ENCODE measurements around the gene ZBTB20. TPM values are rescaled to one million over a fixed set of nuclear protein-coding genes. Genes with fewer than 3 reads are reported as not detected.

The ZBTB20 gene
- total and polyA plus RNA-seq, 9 donors = 4.3 to 160 (median 107) TPM

GRCh38 chr3:114632757-114633424, 514.2 kb downstream of the ZBTB20 start:
- Histone ChIP-seq H3K27me3 (no peaks in the 10 kb centered on the region), H3K9me3 (no peaks in the 10 kb centered on the region), H3K4me3 (no peak overlapping the region), H3K36me3 (no peaks in the 10 kb centered on the region), H3K27ac (no peak overlapping the region), H3K4me1 (ENCODE audit: insufficient read depth) (no peaks in the 10 kb centered on the region)
- no peak for DNase-seq
- no peak for TF ChIP-seq EP300 (IDR thresholded peaks at IDR 0.05)
- TF ChIP-seq CTCF (IDR thresholded peaks at IDR 0.05) = no peak
- TF ChIP-seq POLR2A (IDR thresholded peaks at IDR 0.05) = no peak
- 96 to 98% (median 97%) methylated on average over 1 of the region's 1 CpG for WGBS, 3 donors
- intact Hi-C loops (cut with DNase I) = no loop called here

- TF ChIP-seq POLR2A (IDR thresholded peaks at IDR 0.05) (no peak), EP300 (IDR thresholded peaks at IDR 0.05) (no peak), CTCF (IDR thresholded peaks at IDR 0.05) (no peak)
- H3K27me3 ChIP-seq = no peaks in the 10 kb centered on the region
- no peak overlapping the region for H3K27ac ChIP-seq
- peaks cover 8% of the 10 kb centered on the region for H3K4me1 ChIP-seq (ENCODE audit: insufficient read depth)
- intact Hi-C loops (cut with DNase I) = no loop called here
- H3K4me3 ChIP-seq = no peak overlapping the region
- WGBS, 3 donors = 43 to 56% (median 51%) methylated on average over 4 of the region's 4 CpGs
- DNase-seq = peak in 2 of 5 donors; percentile 25 to 67
- H3K36me3 ChIP-seq = no peaks in the 10 kb centered on the region
- no peaks in the 10 kb centered on the region for H3K9me3 ChIP-seq
These were observed 519.3 kb downstream of the ZBTB20 start for GRCh38 chr3:114627770-114628169.

GRCh38 chr3:114626751-114627150, 520.3 kb downstream of the ZBTB20 start:
- intact Hi-C loops (cut with DNase I) = no loop called here
- H3K4me1 ChIP-seq (ENCODE audit: insufficient read depth) = peaks cover 8% of the 10 kb centered on the region
- H3K27ac ChIP-seq = peak overlapping the region in 1 of 2 donors; percentile 91
- DNase-seq = no peak
- no peaks in the 10 kb centered on the region for H3K9me3 ChIP-seq
- 45 to 53% (median 47%) methylated on average over 4 of the region's 4 CpGs for WGBS, 3 donors
- no peaks in the 10 kb centered on the region for H3K27me3 ChIP-seq
- H3K4me3 ChIP-seq = no peak overlapping the region
- no peak for TF ChIP-seq CTCF (IDR thresholded peaks at IDR 0.05)
- no peak for TF ChIP-seq EP300 (IDR thresholded peaks at IDR 0.05)
- H3K36me3 ChIP-seq = no peaks in the 10 kb centered on the region

- Histone ChIP-seq H3K4me1 (ENCODE audit: insufficient read depth) (peaks cover 8% of the 10 kb centered on the region), H3K27me3 (no peaks in the 10 kb centered on the region), H3K36me3 (no peaks in the 10 kb centered on the region), H3K27ac (peak overlapping the region; percentile 64 to 91), H3K9me3 (no peaks in the 10 kb centered on the region), H3K4me3 (peak overlapping the region; percentile 34)
- peak; percentile 70 for TF ChIP-seq POLR2A (IDR thresholded peaks at IDR 0.05)
- TF ChIP-seq EP300 (IDR thresholded peaks at IDR 0.05) = no peak
- 0 to 4% (median 3%) methylated on average over 10 of the region's 10 CpGs for WGBS, 3 donors
- intact Hi-C loops (cut with DNase I) = no loop called here
- DNase-seq = peak; percentile 88 to 95 (median 94)
These were observed 522.4 kb downstream of the ZBTB20 start for GRCh38 chr3:114624571-114625181.

- peak overlapping the region; percentile 34 for H3K4me3 ChIP-seq
- TF ChIP-seq EP300 (IDR thresholded peaks at IDR 0.05) = no peak
- no peak for TF ChIP-seq POLR2A (IDR thresholded peaks at IDR 0.05)
- no peak for TF ChIP-seq CTCF (IDR thresholded peaks at IDR 0.05)
- H3K36me3 ChIP-seq = no peaks in the 10 kb centered on the region
- DNase-seq = peak; percentile 29 to 68 (median 55)
- H3K27me3 ChIP-seq = no peaks in the 10 kb centered on the region
- no peaks in the 10 kb centered on the region for H3K9me3 ChIP-seq
- H3K27ac ChIP-seq = peak overlapping the region; percentile 64 to 91
- 0 to 6% (median 2%) methylated on average over 6 of the region's 6 CpGs for WGBS, 3 donors
- intact Hi-C loops (cut with DNase I) = no loop called here
- H3K4me1 ChIP-seq (ENCODE audit: insufficient read depth) = peaks cover 8% of the 10 kb centered on the region
These were observed 523.0 kb downstream of the ZBTB20 start for GRCh38 chr3:114624047-114624445.
